ENCODE data around the gene CD36.

DNA sequence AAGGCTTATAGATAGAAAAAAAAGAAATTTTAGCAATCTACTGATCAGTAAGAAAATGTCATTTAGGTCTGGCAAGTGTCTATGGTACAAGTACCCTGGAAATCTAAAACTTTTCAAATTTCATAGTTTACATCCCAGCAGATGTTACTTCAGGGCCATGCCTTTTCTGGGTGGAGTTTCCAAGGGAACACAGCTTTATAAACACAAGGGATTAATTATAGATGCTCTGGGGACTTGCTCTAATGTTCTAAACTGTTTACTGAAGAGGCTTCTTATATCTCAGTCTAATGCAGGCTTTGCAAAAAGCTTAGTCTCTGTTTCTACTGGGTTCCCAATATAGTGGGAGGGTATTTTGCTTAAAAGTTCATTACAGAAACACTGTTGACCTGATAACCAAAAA, 3.1 kb downstream of the CD36 start:
- TF ChIP-seq, protein P1, sequence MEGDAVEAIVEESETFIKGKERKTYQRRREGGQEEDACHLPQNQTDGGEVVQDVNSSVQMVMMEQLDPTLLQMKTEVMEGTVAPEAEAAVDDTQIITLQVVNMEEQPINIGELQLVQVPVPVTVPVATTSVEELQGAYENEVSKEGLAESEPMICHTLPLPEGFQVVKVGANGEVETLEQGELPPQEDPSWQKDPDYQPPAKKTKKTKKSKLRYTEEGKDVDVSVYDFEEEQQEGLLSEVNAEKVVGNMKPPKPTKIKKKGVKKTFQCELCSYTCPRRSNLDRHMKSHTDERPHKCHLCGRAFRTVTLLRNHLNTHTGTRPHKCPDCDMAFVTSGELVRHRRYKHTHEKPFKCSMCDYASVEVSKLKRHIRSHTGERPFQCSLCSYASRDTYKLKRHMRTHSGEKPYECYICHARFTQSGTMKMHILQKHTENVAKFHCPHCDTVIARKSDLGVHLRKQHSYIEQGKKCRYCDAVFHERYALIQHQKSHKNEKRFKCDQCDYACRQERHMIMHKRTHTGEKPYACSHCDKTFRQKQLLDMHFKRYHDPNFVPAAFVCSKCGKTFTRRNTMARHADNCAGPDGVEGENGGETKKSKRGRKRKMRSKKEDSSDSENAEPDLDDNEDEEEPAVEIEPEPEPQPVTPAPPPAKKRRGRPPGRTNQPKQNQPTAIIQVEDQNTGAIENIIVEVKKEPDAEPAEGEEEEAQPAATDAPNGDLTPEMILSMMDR (IDR thresholded peaks at IDR 0.05) = no peak
- TF ChIP-seq EP300 (IDR thresholded peaks at IDR 0.05) = no peak
- no peak for TF ChIP-seq POLR2A (IDR thresholded peaks at IDR 0.05)
